C4-2B (cell line): Measurements from ENCODE around the gene INSIG1.

Experiments
- CTCF ChIP-seq: fragments of 450-650 bp; conservative IDR thresholded peaks from 2 replicates; pipeline ENCODE4 v1.5.1; 2017; ENCODE audit warnings: mild to moderate bottlenecking
- ZFX ChIP-seq: fragments of 450-650 bp; IDR thresholded peaks from 2 replicates; pipeline ENCODE4 v1.6.1; 2017

GRCh38 chr7:155267436-155267835, 30.2 kb upstream of the INSIG1 start:
- no peak for TF ChIP-seq CTCF
- no peak for TF ChIP-seq ZFX
